Stimulated activated CD8-positive, alpha-beta memory T cell treated with anti-CD3 and anti-CD28 coated beads, Interleukin-2, amount 100 ng/mL, for 1 hour (primary cell): ENCODE data around the gene GNB1L.

ENCODE experiments used
- DNase-seq, 2 donors: peaks; one replicate each; pipeline ENCODE4 v3.0.0-alpha.2; 2020; ENCODE audit warnings: low read depth in 2 of 2

GNB1L gene

GRCh38 chr22:19854778-19855503, at the start of gene GNB1L, which contains the start of gene RTL10:
GNB1L (minus strand) TSS chr22:19854874; CDS start chr22:19821355, 33,519 bp downstream.
RTL10 (minus strand) TSS chr22:19854874; CDS start chr22:19852261, 2,613 bp downstream.
- DNase-seq, result peak; percentile 89 to 90

- no peak for DNase-seq
Measured at GRCh38 chr22:19904174-19904856, 49.6 kb upstream of the GNB1L start.

GRCh38 chr22:19903513-19903912, 48.8 kb upstream of the GNB1L start:
- DNase-seq, result no peak

- DNase-seq, result no peak
Measured at GRCh38 chr22:19903031-19903430, 48.4 kb upstream of the GNB1L start.

- DNase-seq, result no peak
Measured at GRCh38 chr22:19902245-19902715, 47.6 kb upstream of the GNB1L start.

- no peak for DNase-seq
Measured at GRCh38 chr22:19901577-19902244, 47.0 kb upstream of the GNB1L start.

GRCh38 chr22:19900707-19901436, 46.2 kb upstream of the GNB1L start:
- DNase-seq, result no peak

GRCh38 chr22:19898831-19899567, 44.3 kb upstream of the GNB1L start:
- no peak for DNase-seq

GRCh38 chr22:19898145-19898544, 43.5 kb upstream of the GNB1L start:
- no peak for DNase-seq

GRCh38 chr22:19897726-19898125, 43.1 kb upstream of the GNB1L start:
- no peak for DNase-seq

GRCh38 chr22:19896665-19897355, 42.1 kb upstream of the GNB1L start:
- DNase-seq, result no peak

GRCh38 chr22:19895160-19895849, 40.6 kb upstream of the GNB1L start:
- DNase-seq, result no peak

- no peak for DNase-seq
Measured at GRCh38 chr22:19893363-19893762, 38.7 kb upstream of the GNB1L start.

- DNase-seq, result no peak
Measured at GRCh38 chr22:19892925-19893324, 38.3 kb upstream of the GNB1L start.

- no peak for DNase-seq
Measured at GRCh38 chr22:19892257-19892879, 37.7 kb upstream of the GNB1L start.

GRCh38 chr22:19891317-19892256, 36.9 kb upstream of the GNB1L start:
- DNase-seq, result peak; percentile 47 to 66

- no peak for DNase-seq
Measured at GRCh38 chr22:19890502-19891316, 36.0 kb upstream of the GNB1L start.
